ENCODE measurements around the gene ZNF213. TPM values are rescaled to one million over a fixed set of nuclear protein-coding genes. Genes with fewer than 3 reads are reported as not detected.
A peak's percentile ranks its signal among the peaks of the same experiment; 100 is the strongest.
"Not testable (repeated sequence)": the region's sequence is repeated elsewhere in the genome, so short reads cannot be mapped to it uniquely, and the experiment has no call there.

The ZNF213 gene
- total RNA-seq, 4 donors from 2014 or later = 0.77 to 101 (median 11.1) TPM

GRCh38 chr16:3133844-3134243 lies 985 bp upstream of the ZNF213 start:
- H3K36me3 ChIP-seq = no peaks in the 10 kb centered on the region
- peak overlapping the region; percentile 89 to 97 for H3K27ac ChIP-seq
- H3K4me1 ChIP-seq = no peaks in the 10 kb centered on the region
- no peaks in the 10 kb centered on the region for H3K9me3 ChIP-seq
- no peak for TF ChIP-seq POLR2A (IDR thresholded peaks at IDR 0.05)
- no peak for TF ChIP-seq CTCF (IDR thresholded peaks at IDR 0.05)
- intact Hi-C loops (cut with DNase I; ENCODE audit: low total_unique reads) = no loop called here
- H3K27me3 ChIP-seq = no peaks in the 10 kb centered on the region
- peak overlapping the region; percentile 90 to 94 for H3K4me3 ChIP-seq
- no peak for DNase-seq

- Histone ChIP-seq H3K27me3 (no peaks in the 10 kb centered on the region), H3K36me3 (no peaks in the 10 kb centered on the region), H3K4me3 (peak overlapping the region; percentile 90 to 94), H3K27ac (peak overlapping the region; percentile 89 to 97), H3K4me1 (no peaks in the 10 kb centered on the region), H3K9me3 (no peaks in the 10 kb centered on the region)
- no peak for DNase-seq
- intact Hi-C loops (cut with DNase I; ENCODE audit: low total_unique reads) = no loop called here
- TF ChIP-seq CTCF (IDR thresholded peaks at IDR 0.05) (peak in 1 of 4 experiments; percentile 8), POLR2A (IDR thresholded peaks at IDR 0.05) (no peak)
Observed at GRCh38 chr16:3135126-3135715, 392 bp downstream of the ZNF213 start.

- H3K36me3 ChIP-seq = no peaks in the 10 kb centered on the region
- H3K27me3 ChIP-seq = no peaks in the 10 kb centered on the region
- TF ChIP-seq POLR2A (IDR thresholded peaks at IDR 0.05) = no peak
- no peak for TF ChIP-seq CTCF (IDR thresholded peaks at IDR 0.05)
- DNase-seq = no peak
- no peaks in the 10 kb centered on the region for H3K9me3 ChIP-seq
- no peak overlapping the region for H3K27ac ChIP-seq
- no peak overlapping the region for H3K4me3 ChIP-seq
- intact Hi-C loops (cut with DNase I; ENCODE audit: low total_unique reads) = no loop called here
- no peaks in the 10 kb centered on the region for H3K4me1 ChIP-seq
Observed at GRCh38 chr16:3137267-3137666, 2.4 kb downstream of the ZNF213 start.

- DNase-seq = no peak
- intact Hi-C loops (cut with DNase I; ENCODE audit: low total_unique reads) = no loop called here
- TF ChIP-seq POLR2A (IDR thresholded peaks at IDR 0.05) = no peak
- no peak for TF ChIP-seq CTCF (IDR thresholded peaks at IDR 0.05)
- no peaks in the 10 kb centered on the region for H3K36me3 ChIP-seq
- H3K27me3 ChIP-seq = no peaks in the 10 kb centered on the region
- no peak overlapping the region for H3K27ac ChIP-seq
- H3K4me3 ChIP-seq = no peak overlapping the region
- no peaks in the 10 kb centered on the region for H3K4me1 ChIP-seq
- H3K9me3 ChIP-seq = no peaks in the 10 kb centered on the region
Observed at GRCh38 chr16:3138342-3138741, 3.5 kb downstream of the ZNF213 start.

GRCh38 chr16:3138823-3139426 lies 4.1 kb downstream of the ZNF213 start:
- Histone ChIP-seq H3K36me3 (no peaks in the 10 kb centered on the region), H3K4me1 (no peaks in the 10 kb centered on the region)
- TF ChIP-seq CTCF (IDR thresholded peaks at IDR 0.05) = no peak
- no peak for TF ChIP-seq POLR2A (IDR thresholded peaks at IDR 0.05)

GRCh38 chr16:3139561-3139960 lies 4.7 kb downstream of the ZNF213 start:
- H3K27me3 ChIP-seq; H3K4me1 ChIP-seq; H3K27ac ChIP-seq; DNase-seq; H3K9me3 ChIP-seq; intact Hi-C loops (cut with DNase I; ENCODE audit: low total_unique reads); H3K36me3 ChIP-seq; H3K4me3 ChIP-seq: not testable (repeated sequence)

More at GRCh38 chr16:3138823-3139426, 4.1 kb downstream of the ZNF213 start:
- no peak overlapping the region for H3K4me3 ChIP-seq
- no peaks in the 10 kb centered on the region for H3K27me3 ChIP-seq
- DNase-seq = no peak
- intact Hi-C loops (cut with DNase I; ENCODE audit: low total_unique reads) = no loop called here
- no peaks in the 10 kb centered on the region for H3K9me3 ChIP-seq
- no peak overlapping the region for H3K27ac ChIP-seq
